H1 (cell line): Measurements from ENCODE around the gene CLDN4. TPM values are rescaled to one million over a fixed set of nuclear protein-coding genes. Genes with fewer than 3 reads are reported as not detected.
"Not testable (repeated sequence)": the region's sequence is repeated elsewhere in the genome, so short reads cannot be mapped to it uniquely, and the experiment has no call there.

Source experiments
- CTCF ChIA-PET: fragments of 300-600 bp; sonication (Branson Sonifier 250); formaldehyde crosslinking; loops from one replicate; lab custom pipeline; 2021; ENCODE audit not compliant: partially characterized antibody; lab: Charles Lee
- POLR2A ChIA-PET: fragments of 300-600 bp; sonication (Branson Sonifier 250); formaldehyde crosslinking; loops from one replicate; lab custom pipeline; 2021; ENCODE audit warnings: inconsistent platforms; ENCODE audit not compliant: partially characterized antibody; lab: Charles Lee
- DNase-seq, 2 experiments: peaks; one replicate each; pipeline versions ENCODE4 v3.0.0 to v3.0.0-alpha.2; 2010 to 2022; ENCODE audit warnings: low spot score in 2 of 2, low read depth in 1 of 2, mixed read lengths in 1 of 2
- FAIRE-seq: peaks from 2 replicates; lab custom pipeline; 2011; peaks lifted over from hg19 to GRCh38; lab: Jason Lieb, UNC
- H2AFZ ChIP-seq: 2 replicates; pipeline ENCODE4 v1.8.1; 2012; ENCODE audit warnings: low read length, inconsistent platforms
- H2AK5ac ChIP-seq: 2 replicates; pipeline ENCODE4 v1.6.1; 2013; ENCODE audit warnings: low read depth, low read length
- H2BK120ac ChIP-seq: replicated peaks from 2 replicates; pipeline ENCODE3; 2013; ENCODE audit warnings: low read depth, low read length, inconsistent platforms
- H2BK12ac ChIP-seq: 2 replicates; pipeline ENCODE4 v1.6.1; 2013; ENCODE audit warnings: low read depth, low read length
- H2BK15ac ChIP-seq: 2 replicates; pipeline ENCODE4 v1.6.1; 2013; ENCODE audit warnings: low read length
- H2BK20ac ChIP-seq: 2 replicates; pipeline ENCODE4 v1.6.1; 2013; ENCODE audit warnings: low read length
- H2BK5ac ChIP-seq: 2 replicates; pipeline ENCODE4 v1.6.1; 2013; ENCODE audit warnings: low read depth, low read length
- H3K14ac ChIP-seq: 2 replicates; pipeline ENCODE4 v1.6.1; 2013; ENCODE audit warnings: inconsistent platforms; ENCODE audit not compliant: insufficient read length
- H3K18ac ChIP-seq: 2 replicates; pipeline ENCODE4 v1.6.1; 2013; ENCODE audit warnings: low read length; ENCODE audit errors: extremely low read depth
- H3K23ac ChIP-seq: 2 replicates; pipeline ENCODE4 v1.6.1; 2013; ENCODE audit warnings: inconsistent platforms; ENCODE audit not compliant: insufficient read length
- H3K23me2 ChIP-seq: 2 replicates; pipeline ENCODE4 v1.6.1; 2013; ENCODE audit warnings: low read depth, low read length
- H3K27ac ChIP-seq: 2 replicates; pipeline ENCODE4 v1.6.1; 2011; ENCODE audit warnings: low read depth, low read length, inconsistent platforms
- H3K27me3 ChIP-seq, 4 experiments: replicated peaks in 1 of 4; 1 replicate in 1 of 4; 2 replicates in 3 of 4; pipeline versions ENCODE4 v1.6.1 to v1.8.1; 2011 to 2013; ENCODE audit warnings: low read length in 3 of 4, mild to moderate bottlenecking in 3 of 4, inconsistent platforms in 2 of 4, mixed read lengths in 2 of 4, moderate library complexity in 1 of 4; ENCODE audit not compliant: control insufficient read depth in 3 of 4, insufficient read depth in 3 of 4; ENCODE audit errors: extremely low read depth in 1 of 4
- H3K36me3 ChIP-seq, 4 experiments: 2 replicates each; pipeline versions ENCODE4 v1.6.1 to v1.8.1; 2011 to 2013; ENCODE audit warnings: mild to moderate bottlenecking in 4 of 4, low read length in 3 of 4, moderate library complexity in 2 of 4, control low read depth in 1 of 4, inconsistent platforms in 1 of 4; ENCODE audit not compliant: insufficient read depth in 4 of 4, control insufficient read depth in 2 of 4
- H3K4ac ChIP-seq: replicated peaks from 2 replicates; pipeline ENCODE3; 2013; ENCODE audit warnings: low read length, low read depth, mixed read lengths, inconsistent platforms; ENCODE audit not compliant: insufficient read length
- H3K4me1 ChIP-seq, 4 experiments: replicated peaks in 1 of 4; 1 replicate in 1 of 4; 2 replicates in 3 of 4; pipeline versions ENCODE4 v1.6.1 to v1.8.1; 2011 to 2013; ENCODE audit warnings: low read length in 3 of 4, inconsistent platforms in 2 of 4, mixed read lengths in 1 of 4; ENCODE audit not compliant: insufficient read depth in 4 of 4, control insufficient read depth in 3 of 4
- H3K4me2 ChIP-seq, 2 experiments: 2 replicates each; pipeline versions ENCODE4 v1.6.1 to v1.8.1; 2011 to 2013; ENCODE audit warnings: low read depth in 2 of 2, low read length in 2 of 2, control low read depth in 1 of 2, inconsistent platforms in 1 of 2, mild to moderate bottlenecking in 1 of 2; ENCODE audit not compliant: insufficient read depth in 1 of 2
- H3K4me3 ChIP-seq, 4 experiments: fragments of 200-600, 300-600 bp in 1 of 4; sonication (generic), shearing (Covaris generic), sonication (Bioruptor Twin) in 1 of 4; 2 replicates each; pipeline versions ENCODE4 v1.5.1 to v1.8.1; 2011 to 2016; ENCODE audit warnings: low read length in 4 of 4, low read depth in 3 of 4, control low read depth in 2 of 4, inconsistent platforms in 2 of 4, mild to moderate bottlenecking in 2 of 4, mixed read lengths in 1 of 4, moderate library complexity in 1 of 4; ENCODE audit not compliant: insufficient read depth in 2 of 4; ENCODE audit errors: extremely low read depth in 1 of 4
- H3K56ac ChIP-seq: replicated peaks from 2 replicates; pipeline ENCODE3; 2013; ENCODE audit warnings: low read depth, mild to moderate bottlenecking, mixed read lengths, low read length, inconsistent platforms; ENCODE audit not compliant: insufficient read length
- H3K79me1 ChIP-seq: 2 replicates; pipeline ENCODE4 v1.6.1; 2013; ENCODE audit warnings: low read depth, low read length, control low read depth
- H3K79me2 ChIP-seq, 2 experiments: 2 replicates each; pipeline versions ENCODE4 v1.6.1 to v1.8.1; 2012 to 2013; ENCODE audit warnings: low read length in 2 of 2, mild to moderate bottlenecking in 2 of 2, inconsistent platforms in 1 of 2; ENCODE audit not compliant: insufficient read depth in 2 of 2, control insufficient read depth in 1 of 2
- H3K9ac ChIP-seq, 4 experiments: replicated peaks in 1 of 4; 1 replicate in 1 of 4; 2 replicates in 3 of 4; pipeline versions ENCODE4 v1.6.1 to v1.8.1; 2011 to 2013; ENCODE audit warnings: low read depth in 3 of 4, low read length in 3 of 4, control low read depth in 2 of 4, mild to moderate bottlenecking in 2 of 4, moderate library complexity in 2 of 4, inconsistent platforms in 1 of 4; ENCODE audit errors: extremely low read depth in 1 of 4
- H3K9me3 ChIP-seq, 2 experiments: 2 replicates each; pipeline versions ENCODE4 v1.6.1 to v1.8.1; 2012 to 2013; ENCODE audit warnings: mild to moderate bottlenecking in 2 of 2, moderate library complexity in 2 of 2, control low read depth in 1 of 2, inconsistent platforms in 1 of 2, low read depth in 1 of 2, low read length in 1 of 2, mixed read lengths in 1 of 2; ENCODE audit not compliant: insufficient read depth in 2 of 2
- H4K20me1 ChIP-seq, 2 experiments: replicated peaks in 1 of 2; 2 replicates each; pipeline versions ENCODE3 to v1.8.1; 2011 to 2013; ENCODE audit warnings: inconsistent platforms in 2 of 2, low read length in 2 of 2, mild to moderate bottlenecking in 1 of 2; ENCODE audit not compliant: insufficient read depth in 2 of 2, control insufficient read depth in 1 of 2
- H4K5ac ChIP-seq: 2 replicates; pipeline ENCODE4 v1.6.1; 2013; ENCODE audit warnings: low read length, low read depth, mixed read lengths, inconsistent platforms; ENCODE audit not compliant: insufficient read length
- H4K8ac ChIP-seq: 2 replicates; pipeline ENCODE4 v1.8.0; 2013; ENCODE audit warnings: mild to moderate bottlenecking, moderate library complexity, low read length, inconsistent platforms; ENCODE audit not compliant: insufficient read depth; ENCODE audit errors: extremely low read depth
- H4K91ac ChIP-seq: replicated peaks from 2 replicates; pipeline ENCODE3; 2013; ENCODE audit warnings: low read length, mixed read lengths, inconsistent platforms; ENCODE audit not compliant: insufficient read length
- KDM1A ChIP-seq: fragments of 200-600, 300-600 bp; sonication (generic); IDR thresholded peaks from 2 replicates; pipeline ENCODE4 v1.7.1; 2016; ENCODE audit warnings: mild to moderate bottlenecking, low read length, borderline replicate concordance
- WGBS, 2 experiments: shearing (Covaris generic) in 1 of 2; methylation state at CpG; one replicate each; pipeline versions ENCODE4 v1.1.6 to v1.1.7; 2013 to 2015; ENCODE audit warnings: low lambda C conversion rate in 2 of 2, mixed read lengths in 2 of 2, inconsistent platforms in 1 of 2, low coverage in 1 of 2, missing lambda C conversion rate in 1 of 2; ENCODE audit not compliant: insufficient replicate concordance in 2 of 2, insufficient coverage in 1 of 2, insufficient read length in 1 of 2; ENCODE audit errors: extremely low coverage in 1 of 2, missing lambda C conversion rate in 1 of 2; 5-methylcytosine and 5-hydroxymethylcytosine counted together
- polyA plus RNA-seq, 7 experiments: library from polyadenylated mRNA; depleted of rRNA in 3 of 7; stranded (reverse) in 5 of 7; unstranded in 2 of 7; fragments of >200 nt in 5 of 7; fragments of 200-250 nt in 2 of 7; gene quantifications; 1 replicate in 5 of 7; 2 replicates in 1 of 7; 4 replicates in 1 of 7; pipeline versions ENCODE4 v1.2.1 to v1.2.3, GENCODE V29; 2011 to 2013; ENCODE audit warnings: missing spikeins in 2 of 7, mixed read lengths in 2 of 7
- total RNA-seq: library from RNA; stranded (reverse); fragmentation: NEBNext Ultra II Directional; extraction: Animal tissue kit (Norgen Biotek cat#: 25700); gene quantifications from 2 replicates; pipeline ENCODE4 v1.2.1, GENCODE V29; 2021

The CLDN4 gene
- total and polyA plus RNA-seq, 2 of the 8 experiments (the other 6 are each of a cell fraction or from before 2014, with no cell fraction given) = 28.0 to 69.3 TPM

GRCh38 chr7:73795188-73795587, 35.6 kb upstream of the CLDN4 start:
- not testable (repeated sequence) for H3K79me1 ChIP-seq, H3K4me1 ChIP-seq, H3K4me2 ChIP-seq, H4K5ac ChIP-seq, H3K18ac ChIP-seq, H4K8ac ChIP-seq, H2AK5ac ChIP-seq, H3K14ac ChIP-seq, H2BK12ac ChIP-seq, H2BK15ac ChIP-seq, DNase-seq, FAIRE-seq, H2AFZ ChIP-seq, H3K9me3 ChIP-seq, H4K91ac ChIP-seq, H3K27ac ChIP-seq, H3K4me3 ChIP-seq, H3K27me3 ChIP-seq, H3K23me2 ChIP-seq, H3K56ac ChIP-seq, H2BK5ac ChIP-seq, H4K20me1 ChIP-seq, H3K79me2 ChIP-seq, H3K9ac ChIP-seq, H2BK20ac ChIP-seq, H3K4ac ChIP-seq, H3K23ac ChIP-seq, H2BK120ac ChIP-seq, H3K36me3 ChIP-seq
- TF ChIP-seq KDM1A = peak; percentile 75; the same call in 1 of the 2 replicates
- CTCF ChIA-PET = interaction anchor here (0.9 to 1.3 kb wide), 4 partner anchors 17 to 91 kb away, joined by 3 to 6 read pairs (median 3); no protein-coding TSS in a partner anchor
- POLR2A ChIA-PET = interaction anchor here (1.2 kb wide), 1 partner anchor 38 kb away, joined by 3 read pairs; no protein-coding TSS in a partner anchor

- not testable (repeated sequence) for H4K91ac ChIP-seq, H4K20me1 ChIP-seq, H2AFZ ChIP-seq, H3K27ac ChIP-seq, H3K79me2 ChIP-seq, H3K4me2 ChIP-seq, H2AK5ac ChIP-seq, H3K56ac ChIP-seq, H4K8ac ChIP-seq, H3K9ac ChIP-seq, H3K23ac ChIP-seq, H2BK5ac ChIP-seq, H3K4me1 ChIP-seq, H3K18ac ChIP-seq, H3K4ac ChIP-seq, H3K79me1 ChIP-seq, H2BK20ac ChIP-seq, H2BK120ac ChIP-seq, H2BK15ac ChIP-seq, H3K36me3 ChIP-seq, H4K5ac ChIP-seq, H3K14ac ChIP-seq, H2BK12ac ChIP-seq, H3K23me2 ChIP-seq, H3K27me3 ChIP-seq, H3K4me3 ChIP-seq, H3K9me3 ChIP-seq, FAIRE-seq
- peak in 1 of 2 experiments; percentile 11 for DNase-seq
- WGBS, 2 experiments = 62% methylated on average over 2 of the region's 6 CpGs; no CpG with 5 or more reads in 1 of the 2 experiments
- POLR2A ChIA-PET = interaction anchor here (0.7 to 1.2 kb wide), 2 partner anchors 37 to 62 kb away, joined by 3 read pairs; no protein-coding TSS in a partner anchor
- CTCF ChIA-PET = interaction anchor here (0.7 to 1.3 kb wide), 2 partner anchors 13 to 33 kb away, joined by 3 read pairs; no protein-coding TSS in a partner anchor
These were observed 34.1 kb upstream of the CLDN4 start for GRCh38 chr7:73796656-73797055.
